Neuronal stem cell (in vitro differentiated cells): Measurements from ENCODE around the gene TMEM132D.

Experiments
- DNase-seq: peaks from one replicate; pipeline ENCODE4 v3.0.0-alpha.2; 2013; ENCODE audit warnings: low spot score
- H2AFZ ChIP-seq: one replicate; pipeline ENCODE4 v1.6.1; 2013; ENCODE audit warnings: mild to moderate bottlenecking, low read length, inconsistent platforms
- H2AK5ac ChIP-seq: 2 replicates; pipeline ENCODE4 v1.6.1; 2013; ENCODE audit warnings: low read depth, mild to moderate bottlenecking, inconsistent platforms, low read length, moderate library complexity, mixed read lengths
- H2BK120ac ChIP-seq: 2 replicates; pipeline ENCODE4 v1.6.1; 2013; ENCODE audit warnings: low read depth, mild to moderate bottlenecking, inconsistent platforms, low read length, moderate library complexity, mixed read lengths
- H2BK12ac ChIP-seq: one replicate; pipeline ENCODE4 v1.6.1; 2013; ENCODE audit warnings: low read length, inconsistent platforms
- H2BK15ac ChIP-seq: 2 replicates; pipeline ENCODE4 v1.6.1; 2013; ENCODE audit warnings: mild to moderate bottlenecking, low read length, inconsistent platforms, mixed read lengths
- H2BK5ac ChIP-seq: one replicate; pipeline ENCODE4 v1.6.1; 2013; ENCODE audit warnings: inconsistent platforms, mild to moderate bottlenecking, low read length, moderate library complexity
- H3K14ac ChIP-seq: one replicate; pipeline ENCODE4 v1.6.1; 2013; ENCODE audit warnings: low read length, inconsistent platforms
- H3K18ac ChIP-seq: 2 replicates; pipeline ENCODE4 v1.6.1; 2013; ENCODE audit warnings: low read length, inconsistent platforms
- H3K23ac ChIP-seq: 2 replicates; pipeline ENCODE4 v1.6.1; 2013; ENCODE audit warnings: low read depth, mild to moderate bottlenecking, mixed read lengths, low read length, inconsistent platforms; ENCODE audit not compliant: poor library complexity
- H3K27ac ChIP-seq: replicated peaks from 3 replicates; pipeline ENCODE4 v1.5.1; 2013; ENCODE audit warnings: low read length, inconsistent platforms
- H3K27me3 ChIP-seq, 3 experiments: 2 replicates each; pipeline ENCODE4 v1.6.1; 2013; ENCODE audit warnings: low read length in 3 of 3, mild to moderate bottlenecking in 2 of 3, inconsistent platforms in 1 of 3, low read depth in 1 of 3, mixed read lengths in 1 of 3, moderate library complexity in 1 of 3; ENCODE audit not compliant: control insufficient read depth in 3 of 3, insufficient read depth in 3 of 3
- H3K36me3 ChIP-seq, 2 donors: replicated peaks in 1 of 2; 2 replicates each; pipeline ENCODE4 v1.6.1; 2013; ENCODE audit warnings: low read length in 2 of 2; ENCODE audit not compliant: control insufficient read depth in 2 of 2, insufficient read depth in 2 of 2
- H3K4ac ChIP-seq: 2 replicates; pipeline ENCODE4 v1.6.1; 2013; ENCODE audit warnings: inconsistent platforms, mild to moderate bottlenecking, low read length, moderate library complexity
- H3K4me1 ChIP-seq, 2 donors: 1 replicate in 1 of 2; 2 replicates in 1 of 2; pipeline ENCODE4 v1.6.1; 2013; ENCODE audit warnings: low read length in 2 of 2, low read depth in 1 of 2; ENCODE audit not compliant: control insufficient read depth in 2 of 2, insufficient read depth in 1 of 2
- H3K4me2 ChIP-seq: one replicate; pipeline ENCODE4 v1.6.1; 2013; ENCODE audit warnings: mild to moderate bottlenecking, low read length, inconsistent platforms; ENCODE audit not compliant: insufficient read depth, poor library complexity, severe bottlenecking
- H3K4me3 ChIP-seq, 2 donors: 2 replicates each; pipeline ENCODE4 v1.5.1; 2013; ENCODE audit warnings: low read length in 2 of 2, mild to moderate bottlenecking in 2 of 2, inconsistent platforms in 1 of 2, moderate library complexity in 1 of 2
- H3K79me1 ChIP-seq: one replicate; pipeline ENCODE4 v1.6.1; 2013; ENCODE audit warnings: low read depth, mild to moderate bottlenecking, inconsistent platforms, low read length, moderate library complexity
- H3K9ac ChIP-seq: one replicate; pipeline ENCODE4 v1.6.1; 2013; ENCODE audit warnings: mild to moderate bottlenecking, low read depth, low read length, inconsistent platforms; ENCODE audit not compliant: poor library complexity
- H3K9me3 ChIP-seq, 2 donors: replicated peaks in 1 of 2; 2 replicates each; pipeline versions ENCODE3 to v1.6.1; 2013; ENCODE audit warnings: low read length in 2 of 2, mild to moderate bottlenecking in 2 of 2, inconsistent platforms in 1 of 2, low read depth in 1 of 2, mixed read lengths in 1 of 2, moderate library complexity in 1 of 2; ENCODE audit not compliant: control insufficient read depth in 2 of 2, insufficient read depth in 1 of 2
- H4K8ac ChIP-seq: one replicate; pipeline ENCODE4 v1.6.1; 2013; ENCODE audit warnings: low read depth, mild to moderate bottlenecking, inconsistent platforms, low read length, moderate library complexity
- H4K91ac ChIP-seq: one replicate; pipeline ENCODE4 v1.6.1; 2013; ENCODE audit warnings: low read length, low read depth, mild to moderate bottlenecking, inconsistent platforms; ENCODE audit not compliant: poor library complexity
- WGBS, 2 donors: extraction: QIAGEN DNeasy Blood & Tissue Kit; methylation state at CpG; one replicate each; pipeline ENCODE4 v1.1.7; 2013; ENCODE audit warnings: missing lambda C conversion rate in 2 of 2, mixed read lengths in 1 of 2; ENCODE audit not compliant: insufficient read length in 2 of 2, insufficient replicate concordance in 1 of 2; ENCODE audit errors: extremely low coverage in 2 of 2; 5-methylcytosine and 5-hydroxymethylcytosine counted together

The TMEM132D gene

DNA sequence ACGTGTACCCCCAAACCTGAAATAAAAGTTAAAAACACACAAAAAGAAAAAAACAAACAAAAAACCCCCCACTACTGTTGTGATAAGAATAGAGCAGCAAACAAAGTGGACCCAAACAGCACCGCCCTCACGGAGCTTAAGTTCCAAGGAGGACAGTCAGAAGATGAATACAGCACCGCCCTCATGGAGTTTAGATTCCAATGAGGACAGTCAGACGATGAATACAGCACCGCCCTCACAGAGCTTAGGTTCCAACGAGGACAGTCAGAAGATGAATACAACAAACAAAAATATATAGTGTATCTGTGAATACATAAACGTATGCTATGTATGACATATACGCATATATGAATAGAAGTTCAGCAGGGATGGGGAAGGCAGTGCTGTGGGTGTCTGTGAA, 696.7 kb downstream of the TMEM132D start:
- no peaks in the 10 kb centered on the region for H3K36me3 ChIP-seq
- H3K4me3 ChIP-seq, result no peak overlapping the region
- H2AK5ac ChIP-seq, result no peak overlapping the region
- no peak overlapping the region for H3K9ac ChIP-seq
- no peak overlapping the region for H4K8ac ChIP-seq
- no peak overlapping the region for H2BK5ac ChIP-seq
- H2AFZ ChIP-seq, result no peak overlapping the region
- H2BK12ac ChIP-seq, result no peak overlapping the region
- H3K4me2 ChIP-seq, result no peak overlapping the region
- no peaks in the 10 kb centered on the region for H3K9me3 ChIP-seq
- no peak overlapping the region for H3K23ac ChIP-seq
- H3K27me3 ChIP-seq, result no peaks in the 10 kb centered on the region
- no CpG with 5 or more reads among the region's 9 CpGs for WGBS, 2 donors
- H2BK15ac ChIP-seq, result no peak overlapping the region
- H3K4me1 ChIP-seq, result no peaks in the 10 kb centered on the region
- no peak overlapping the region for H3K4ac ChIP-seq
- H3K14ac ChIP-seq, result no peak overlapping the region
- no peak overlapping the region for H4K91ac ChIP-seq
- no peak for DNase-seq
- no peak overlapping the region for H2BK120ac ChIP-seq
- no peak overlapping the region for H3K18ac ChIP-seq
- H3K27ac ChIP-seq, result no peak overlapping the region
- no peaks in the 10 kb centered on the region for H3K79me1 ChIP-seq

DNA sequence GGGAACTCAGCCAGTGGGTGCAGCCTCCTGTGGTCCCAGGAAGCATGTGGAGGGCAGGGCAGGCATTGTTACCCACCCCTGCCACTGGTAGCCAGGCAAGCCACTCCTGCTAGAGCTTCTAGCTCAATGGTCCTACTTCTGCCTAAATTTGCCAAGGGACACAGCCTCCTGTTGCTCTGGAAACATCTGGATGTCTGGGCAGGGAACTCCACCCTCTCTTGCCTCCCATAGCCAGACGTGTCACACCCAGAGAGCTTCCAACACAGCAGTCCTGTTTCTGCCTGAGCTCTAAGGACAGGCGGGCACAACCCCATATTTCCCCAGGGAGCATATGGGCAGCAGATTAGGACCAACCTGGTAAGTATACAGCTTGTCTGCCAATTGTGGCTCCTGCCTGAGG, 700.4 kb downstream of the TMEM132D start:
- Histone ChIP-seq H3K14ac (no peak overlapping the region), H3K23ac (no peak overlapping the region), H4K91ac (no peak overlapping the region), H3K9ac (no peak overlapping the region), H2BK120ac (no peak overlapping the region), H3K79me1 (no peaks in the 10 kb centered on the region), H4K8ac (no peak overlapping the region), H3K36me3 (no peaks in the 10 kb centered on the region), H3K18ac (no peak overlapping the region), H2AK5ac (no peak overlapping the region), H3K4me1 (no peaks in the 10 kb centered on the region), H3K27me3 (no peaks in the 10 kb centered on the region), H3K4me3 (no peak overlapping the region), H3K27ac (no peak overlapping the region), H2BK5ac (no peak overlapping the region), H2BK12ac (no peak overlapping the region), H2AFZ (no peak overlapping the region), H2BK15ac (no peak overlapping the region), H3K4me2 (no peak overlapping the region), H3K9me3 (no peaks in the 10 kb centered on the region), H3K4ac (no peak overlapping the region)
- no CpG with 5 or more reads among the region's 2 CpGs for WGBS, 2 donors
- no peak for DNase-seq

DNA sequence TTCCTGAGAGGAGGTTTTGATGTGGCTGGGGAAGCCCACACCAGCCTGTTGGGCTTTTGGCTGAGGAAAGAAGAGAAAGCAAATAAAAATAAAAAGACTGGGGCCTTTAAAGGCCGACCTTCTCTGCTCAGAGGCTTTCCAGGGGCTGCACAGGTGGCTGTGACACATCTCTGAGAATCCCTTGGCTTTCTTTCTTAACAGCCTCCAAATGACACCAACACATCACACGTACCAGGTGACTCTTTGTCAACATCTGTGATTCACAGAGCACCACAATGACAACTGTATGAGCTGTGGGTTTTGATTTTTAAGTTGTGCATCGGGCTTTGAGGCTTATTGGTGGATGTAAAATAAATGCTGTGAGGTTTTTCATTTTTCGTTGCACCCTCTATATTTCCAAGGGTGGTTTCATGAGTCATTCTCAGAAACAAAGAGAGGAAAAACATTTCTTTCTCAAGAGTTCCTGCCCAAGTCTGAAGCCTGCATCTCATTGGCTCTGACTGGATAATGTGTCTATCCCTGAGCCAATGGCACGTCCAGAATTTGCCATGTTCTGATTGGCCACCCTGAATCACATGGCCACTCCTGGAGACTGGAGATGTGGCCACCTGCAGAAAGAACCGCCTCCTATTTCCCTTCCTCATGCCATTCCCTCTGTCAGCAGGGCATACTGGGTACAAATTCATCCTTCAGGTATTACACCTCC, 701.6 kb downstream of the TMEM132D start:
- H3K9me3 ChIP-seq, result no peaks in the 10 kb centered on the region
- no peak overlapping the region for H2BK120ac ChIP-seq
- no peak overlapping the region for H3K18ac ChIP-seq
- H2AFZ ChIP-seq, result no peak overlapping the region
- H3K14ac ChIP-seq, result no peak overlapping the region
- H3K4me2 ChIP-seq, result no peak overlapping the region
- no peak overlapping the region for H4K91ac ChIP-seq
- H3K27me3 ChIP-seq, result no peaks in the 10 kb centered on the region
- no peak overlapping the region for H2AK5ac ChIP-seq
- H3K4me3 ChIP-seq, result no peak overlapping the region
- H3K36me3 ChIP-seq, result no peaks in the 10 kb centered on the region
- H3K9ac ChIP-seq, result no peak overlapping the region
- H2BK15ac ChIP-seq, result no peak overlapping the region
- H3K27ac ChIP-seq, result no peak overlapping the region
- no peak overlapping the region for H2BK5ac ChIP-seq
- no peak overlapping the region for H2BK12ac ChIP-seq
- no peaks in the 10 kb centered on the region for H3K4me1 ChIP-seq
- H3K79me1 ChIP-seq, result no peaks in the 10 kb centered on the region
- no peak for DNase-seq
- H3K23ac ChIP-seq, result no peak overlapping the region
- no peak overlapping the region for H3K4ac ChIP-seq
- no peak overlapping the region for H4K8ac ChIP-seq
- no CpG with 5 or more reads among the region's 6 CpGs for WGBS, 2 donors

DNA sequence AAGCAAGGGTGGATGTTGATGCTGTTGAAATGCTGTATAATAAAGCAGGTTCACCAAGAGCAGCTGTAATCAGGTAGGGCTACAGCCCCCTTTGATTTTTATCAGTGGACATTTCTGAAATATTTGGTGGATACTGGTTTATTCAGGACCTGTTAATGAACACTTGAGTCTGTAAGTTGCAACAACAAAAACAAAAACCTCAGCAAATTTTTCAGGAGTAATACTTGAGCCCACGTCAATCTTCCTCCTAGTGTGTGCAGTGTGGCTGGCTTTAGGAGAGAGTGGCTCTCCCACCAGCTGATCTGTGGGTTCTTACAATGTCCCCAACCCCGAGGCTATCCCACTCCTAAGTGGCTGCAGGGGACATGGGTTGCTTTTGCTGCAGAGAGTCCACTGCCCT, 702.8 kb downstream of the TMEM132D start:
- Histone ChIP-seq H3K4me3 (no peak overlapping the region), H4K8ac (no peak overlapping the region), H2AK5ac (no peak overlapping the region), H3K27ac (no peak overlapping the region), H3K4ac (no peak overlapping the region), H3K4me2 (no peak overlapping the region), H3K9ac (no peak overlapping the region), H2BK12ac (no peak overlapping the region), H3K36me3 (no peaks in the 10 kb centered on the region), H3K79me1 (no peaks in the 10 kb centered on the region), H3K4me1 (no peaks in the 10 kb centered on the region), H3K18ac (no peak overlapping the region), H3K27me3 (no peaks in the 10 kb centered on the region), H3K14ac (no peak overlapping the region), H2BK15ac (no peak overlapping the region), H2BK120ac (no peak overlapping the region), H3K9me3 (no peaks in the 10 kb centered on the region), H4K91ac (no peak overlapping the region), H2AFZ (no peak overlapping the region), H2BK5ac (no peak overlapping the region), H3K23ac (no peak overlapping the region)
- no peak for DNase-seq
- WGBS, 2 donors, result no CpG with 5 or more reads among the region's 2 CpGs
